Type B pancreatic cell (in vitro differentiated cells): ENCODE data around the gene RNF144A. TPM values are rescaled to one million over a fixed set of nuclear protein-coding genes. Genes with fewer than 3 reads are reported as not detected.

ENCODE experiments used
- DNase-seq: peaks from one replicate; pipeline ENCODE4 v3.0.0; 2021; ENCODE audit warnings: mixed read lengths; ENCODE audit not compliant: unreplicated experiment; ENCODE audit errors: extremely low spot score
- H3K27ac Mint-ChIP-seq: 2 replicates; pipeline ENCODE4 v1.8.0; 2021; ENCODE audit warnings: mild to moderate bottlenecking, mixed read lengths
- H3K27me3 Mint-ChIP-seq: 2 replicates; pipeline ENCODE4 v1.8.0; 2021; ENCODE audit warnings: mixed read lengths
- H3K36me3 Mint-ChIP-seq: 2 replicates; pipeline ENCODE4 v1.8.0; 2021; ENCODE audit warnings: mixed read lengths
- H3K4me1 Mint-ChIP-seq: one replicate; pipeline ENCODE4 v1.8.0; 2021; ENCODE audit warnings: mixed read lengths; ENCODE audit not compliant: unreplicated experiment
- H3K4me3 Mint-ChIP-seq: 2 replicates; pipeline ENCODE4 v1.8.0; 2021; ENCODE audit warnings: mild to moderate bottlenecking, mixed read lengths
- H3K9me3 Mint-ChIP-seq: 2 replicates; pipeline ENCODE4 v1.8.0; 2021; ENCODE audit warnings: mixed read lengths
- CTCF ChIP-seq: fragments of 200-600 bp; sonication (generic); conservative IDR thresholded peaks from 2 replicates; pipeline ENCODE4 v1.5.0; 2021; ENCODE audit warnings: antibody characterized with exemption, mild to moderate bottlenecking
- total RNA-seq: library from RNA; stranded (reverse); gene quantifications from 2 replicates; pipeline ENCODE4 v1.2.1, GENCODE V29; 2021; ENCODE audit warnings: low replicate concordance

RNF144A gene
- total RNA-seq, 1 donor from 2014 or later: 35.6 TPM

GRCh38 chr2:6883448-6884122, 33.6 kb upstream of the RNF144A start:
- TF ChIP-seq CTCF: no peak
- H3K36me3 Mint-ChIP-seq: no peaks in the 10 kb centered on the region
- no peak overlapping the region for H3K4me3 Mint-ChIP-seq
- no peak for DNase-seq
- H3K27me3 Mint-ChIP-seq: peaks cover 16% of the 10 kb centered on the region
- peaks cover 5% of the 10 kb centered on the region for H3K9me3 Mint-ChIP-seq
- H3K27ac Mint-ChIP-seq: no peak overlapping the region
- H3K4me1 Mint-ChIP-seq: peaks cover 6% of the 10 kb centered on the region

DNA sequence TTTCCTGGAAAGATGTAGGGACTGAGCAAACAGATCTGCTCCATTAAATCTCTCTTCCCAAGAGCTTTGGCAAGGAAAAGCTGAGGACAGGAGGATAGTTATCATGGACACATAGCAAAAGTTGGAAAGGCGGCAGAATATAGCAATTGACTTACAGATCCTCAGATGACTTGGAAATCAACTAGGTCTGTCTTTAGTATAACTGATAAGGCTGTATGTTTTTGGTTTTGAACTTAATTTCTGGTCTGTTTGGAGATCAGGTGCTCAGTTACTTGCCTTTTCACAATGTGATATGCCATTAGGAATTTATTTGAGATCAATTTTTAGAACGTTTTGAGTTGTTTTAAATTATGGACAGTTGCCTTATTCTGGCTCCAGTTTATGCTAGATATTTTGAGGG, 31.7 kb upstream of the RNF144A start:
- Mint-ChIP-seq H3K27ac (no peak overlapping the region), H3K4me1 (peaks cover 6% of the 10 kb centered on the region), H3K36me3 (no peaks in the 10 kb centered on the region), H3K9me3 (peaks cover 5% of the 10 kb centered on the region), H3K27me3 (peaks cover 19% of the 10 kb centered on the region), H3K4me3 (no peak overlapping the region)
- TF ChIP-seq CTCF: no peak
- DNase-seq: no peak

DNA sequence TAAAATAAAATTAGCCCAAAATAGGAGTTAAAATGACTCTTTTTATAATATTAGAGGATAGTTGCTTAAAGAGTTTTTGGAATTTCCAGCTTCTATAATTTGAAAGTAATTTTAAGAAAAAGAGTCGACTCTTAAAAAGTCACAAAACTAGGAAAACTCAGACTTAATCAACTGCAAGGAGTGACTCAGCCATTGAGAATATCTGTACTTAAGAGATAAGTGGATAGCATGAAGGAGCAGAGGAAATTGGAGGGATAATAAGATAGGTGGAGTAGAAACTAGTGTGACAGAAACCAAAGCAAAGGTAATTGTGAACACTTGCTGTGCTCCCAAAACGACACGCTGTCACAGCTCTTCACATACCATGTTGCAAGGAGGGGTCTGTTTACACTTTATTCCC, 31.2 kb upstream of the RNF144A start:
- H3K4me3 Mint-ChIP-seq: no peak overlapping the region
- no peaks in the 10 kb centered on the region for H3K36me3 Mint-ChIP-seq
- H3K4me1 Mint-ChIP-seq: peaks cover 6% of the 10 kb centered on the region
- H3K27ac Mint-ChIP-seq: no peak overlapping the region
- peaks cover 19% of the 10 kb centered on the region for H3K27me3 Mint-ChIP-seq
- peaks cover 5% of the 10 kb centered on the region for H3K9me3 Mint-ChIP-seq
- no peak for DNase-seq
- TF ChIP-seq CTCF: no peak

- Mint-ChIP-seq H3K9me3 (peaks cover 5% of the 10 kb centered on the region), H3K27me3 (peaks cover 19% of the 10 kb centered on the region), H3K27ac (no peak overlapping the region), H3K4me3 (no peak overlapping the region), H3K4me1 (peaks cover 6% of the 10 kb centered on the region), H3K36me3 (no peaks in the 10 kb centered on the region)
- DNase-seq: no peak
- no peak for TF ChIP-seq CTCF
Observed at GRCh38 chr2:6887751-6888192, 29.4 kb upstream of the RNF144A start.

DNA sequence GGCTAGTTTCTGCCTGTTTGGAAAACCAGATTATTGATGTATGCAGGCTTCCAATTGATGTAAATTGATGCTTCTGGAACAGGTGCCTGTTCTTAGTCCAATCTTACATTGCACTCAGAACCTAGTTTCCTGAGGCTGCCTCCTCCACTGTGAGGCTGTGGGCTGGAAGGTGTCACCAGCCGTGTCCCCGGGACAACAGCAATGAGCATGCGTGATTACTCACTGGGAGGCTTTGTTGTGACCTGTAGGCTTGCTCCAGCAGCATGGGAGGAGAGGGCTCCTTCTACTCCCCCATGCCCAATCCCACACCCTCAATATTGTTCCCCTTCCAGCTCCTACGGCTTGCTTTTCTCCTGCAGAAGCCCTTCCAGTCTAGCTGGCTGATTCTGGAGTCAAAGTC, 28.5 kb upstream of the RNF144A start:
- peaks cover 5% of the 10 kb centered on the region for H3K9me3 Mint-ChIP-seq

More for the DNA sequence above, 28.5 kb upstream of the RNF144A start:
- no peak for TF ChIP-seq CTCF
- Mint-ChIP-seq H3K27ac (no peak overlapping the region), H3K4me3 (no peak overlapping the region), H3K27me3 (peaks cover 15% of the 10 kb centered on the region), H3K4me1 (peaks cover 4% of the 10 kb centered on the region), H3K36me3 (no peaks in the 10 kb centered on the region)
- DNase-seq: no peak
